Tibial nerve (tissue), 4 donors: ENCODE data around the gene TMEM131L. TPM values are rescaled to one million over a fixed set of nuclear protein-coding genes. Genes with fewer than 3 reads are reported as not detected.
"Not testable (repeated sequence)": the region's sequence is repeated elsewhere in the genome, so short reads cannot be mapped to it uniquely, and the experiment has no call there.

ENCODE experiments used
- DNase-seq, 2 donors: peaks; one replicate each; pipeline ENCODE4 v3.0.0-alpha.2; 2019; ENCODE audit warnings: low spot score in 2 of 2
- H3K27ac ChIP-seq, 4 donors: fragments of 200-600 bp; sonication (generic) in 3 of 4; one replicate each; pipeline ENCODE4 v1.5.1; 2017 to 2019; ENCODE audit warnings: mild to moderate bottlenecking in 1 of 4
- H3K27me3 ChIP-seq, 2 donors: fragments of 200-600 bp; sonication (generic) in 1 of 2; one replicate each; pipeline versions ENCODE4 v1.5.1 to v1.6.0; 2017 to 2019
- H3K36me3 ChIP-seq, 3 donors: fragments of 200-600 bp; sonication (generic); one replicate each; pipeline ENCODE4 v1.5.1; 2018 to 2019
- H3K4me1 ChIP-seq, 4 donors: fragments of 200-600 bp; sonication (generic) in 3 of 4; one replicate each; pipeline ENCODE4 v1.5.1; 2017 to 2019
- H3K4me3 ChIP-seq, 4 donors: fragments of 200-600 bp; sonication (generic) in 3 of 4; one replicate each; pipeline ENCODE4 v1.5.1; 2017 to 2019; ENCODE audit warnings: mild to moderate bottlenecking in 1 of 4, moderate library complexity in 1 of 4
- H3K9me3 ChIP-seq, 4 donors: fragments of 200-600 bp; sonication (generic) in 3 of 4; one replicate each; pipeline ENCODE4 v1.5.1; 2017 to 2019
- EP300 ChIP-seq, 2 donors: sonication (generic); formaldehyde crosslinking; IDR thresholded peaks; one replicate each; pipeline ENCODE4 v1.6.1; 2017; ENCODE audit warnings: antibody characterized with exemption in 2 of 2, mild to moderate bottlenecking in 1 of 2
- POLR2A ChIP-seq, 2 donors: fragments of 450-650 bp; IDR thresholded peaks; one replicate each; pipeline ENCODE4 v1.6.1; 2017; ENCODE audit warnings: antibody characterized with exemption in 2 of 2, mild to moderate bottlenecking in 2 of 2, moderate library complexity in 2 of 2
- WGBS, 2 donors: methylation state at CpG; one replicate each; pipeline ENCODE4 v1.1.5; 2018; 5-methylcytosine and 5-hydroxymethylcytosine counted together
- total RNA-seq, 4 donors: library from RNA; depleted of rRNA; stranded (reverse); fragments of >200 nt; gene quantifications; one replicate each; pipeline ENCODE4 v1.1.0, GENCODE V29; 2016
- TF ChIP-seq, protein P1 (sequence below), 5 experiments: fragments of 200-600 bp in 3 of 5; fragments of 450-650 bp in 2 of 5; sonication (generic) in 3 of 5; IDR thresholded peaks; one replicate each; pipeline ENCODE4 v1.5.1; 2016 to 2019; ENCODE audit warnings: antibody characterized with exemption in 5 of 5, mild to moderate bottlenecking in 3 of 5, moderate library complexity in 2 of 5

TMEM131L gene
- total RNA-seq, 4 donors from 2014 or later, result 8.7 to 19.9 (median 12.1) TPM

DNA sequence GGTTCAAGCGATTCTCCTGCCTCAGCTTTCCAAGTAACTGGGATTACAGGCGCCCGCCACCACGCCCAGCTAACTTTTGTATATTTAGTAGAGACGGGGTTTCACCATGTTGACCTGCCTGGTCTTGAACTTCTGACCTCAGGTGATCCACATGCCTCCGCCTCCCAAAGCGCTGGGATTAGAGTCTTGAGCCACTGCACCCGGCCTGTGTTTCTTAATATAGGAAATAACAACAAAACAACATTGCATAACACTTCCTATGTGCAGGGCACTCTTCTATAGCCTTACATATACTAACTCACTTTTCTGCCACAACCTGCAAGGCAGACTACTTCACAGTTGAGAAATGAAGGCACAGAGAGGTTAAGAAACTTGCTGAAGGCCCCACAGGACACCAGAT lies 12.8 kb upstream of the TMEM131L start:
- WGBS, 2 donors, result 93 to 96% methylated on average over 7 to 8 of the region's 8 CpGs
- Histone ChIP-seq H3K9me3 (no peaks in the 10 kb centered on the region), H3K27me3 (no peaks in the 10 kb centered on the region), H3K27ac (no peak overlapping the region), H3K36me3 (no peaks in the 10 kb centered on the region), H3K4me1 (peaks cover 0 to 2% (median 0%) of the 10 kb centered on the region in 4 donors), H3K4me3 (no peak overlapping the region)
- DNase-seq, result no peak
- no peak for TF ChIP-seq POLR2A (IDR thresholded peaks at IDR 0.05)
- TF ChIP-seq, protein P1, sequence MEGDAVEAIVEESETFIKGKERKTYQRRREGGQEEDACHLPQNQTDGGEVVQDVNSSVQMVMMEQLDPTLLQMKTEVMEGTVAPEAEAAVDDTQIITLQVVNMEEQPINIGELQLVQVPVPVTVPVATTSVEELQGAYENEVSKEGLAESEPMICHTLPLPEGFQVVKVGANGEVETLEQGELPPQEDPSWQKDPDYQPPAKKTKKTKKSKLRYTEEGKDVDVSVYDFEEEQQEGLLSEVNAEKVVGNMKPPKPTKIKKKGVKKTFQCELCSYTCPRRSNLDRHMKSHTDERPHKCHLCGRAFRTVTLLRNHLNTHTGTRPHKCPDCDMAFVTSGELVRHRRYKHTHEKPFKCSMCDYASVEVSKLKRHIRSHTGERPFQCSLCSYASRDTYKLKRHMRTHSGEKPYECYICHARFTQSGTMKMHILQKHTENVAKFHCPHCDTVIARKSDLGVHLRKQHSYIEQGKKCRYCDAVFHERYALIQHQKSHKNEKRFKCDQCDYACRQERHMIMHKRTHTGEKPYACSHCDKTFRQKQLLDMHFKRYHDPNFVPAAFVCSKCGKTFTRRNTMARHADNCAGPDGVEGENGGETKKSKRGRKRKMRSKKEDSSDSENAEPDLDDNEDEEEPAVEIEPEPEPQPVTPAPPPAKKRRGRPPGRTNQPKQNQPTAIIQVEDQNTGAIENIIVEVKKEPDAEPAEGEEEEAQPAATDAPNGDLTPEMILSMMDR (IDR thresholded peaks at IDR 0.05), result no peak
- TF ChIP-seq EP300 (IDR thresholded peaks at IDR 0.05), result no peak

DNA sequence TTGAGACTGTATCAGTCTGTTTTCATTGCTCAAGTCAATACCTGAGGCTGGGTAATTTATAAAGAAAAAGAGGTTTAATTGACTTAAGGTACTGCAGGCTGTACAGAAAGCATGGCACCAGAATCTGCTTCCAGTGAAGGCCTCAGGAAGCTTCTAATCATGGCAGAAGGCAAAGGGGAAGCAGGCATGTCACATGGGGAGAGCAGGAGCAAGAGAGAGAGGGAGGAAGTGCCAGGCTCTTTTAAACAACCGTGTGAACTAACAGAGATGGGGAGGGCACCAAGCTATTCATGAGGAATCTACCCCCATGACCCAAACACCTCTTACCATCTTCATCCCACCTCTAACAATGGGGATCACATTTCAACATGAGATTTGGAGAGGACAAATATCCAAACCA lies 7.2 kb upstream of the TMEM131L start:
- TF ChIP-seq POLR2A (IDR thresholded peaks at IDR 0.05), result no peak
- no peak for TF ChIP-seq EP300 (IDR thresholded peaks at IDR 0.05)
- TF ChIP-seq, protein P1 (IDR thresholded peaks at IDR 0.05), result no peak
- H3K36me3 ChIP-seq, result no peaks in the 10 kb centered on the region
- WGBS, 2 donors, result 45 to 46% methylated on average over 1 of the region's 1 CpG
- H3K4me1 ChIP-seq, result no peaks in the 10 kb centered on the region
- H3K27ac ChIP-seq, result no peak overlapping the region
- H3K9me3 ChIP-seq, result no peaks in the 10 kb centered on the region
- no peak overlapping the region for H3K4me3 ChIP-seq
- no peaks in the 10 kb centered on the region for H3K27me3 ChIP-seq
- DNase-seq, result no peak

GRCh38 chr4:153461549-153461948 lies 4.6 kb upstream of the TMEM131L start:
- not testable (repeated sequence) for H3K9me3 ChIP-seq, H3K36me3 ChIP-seq, H3K4me3 ChIP-seq, H3K27me3 ChIP-seq, DNase-seq, H3K27ac ChIP-seq
- H3K4me1 ChIP-seq, result peaks cover 0 to 15% (median 3%) of the 10 kb centered on the region in 4 donors
- WGBS, 2 donors, result 95 to 99% methylated on average over 4 of the region's 4 CpGs

GRCh38 chr4:153464068-153464467 lies 2.1 kb upstream of the TMEM131L start:
- peak overlapping the region in 1 of 4 donors; percentile 37 for H3K27ac ChIP-seq
- 41 to 53% methylated on average over 1 of the region's 1 CpG for WGBS, 2 donors
- no peak overlapping the region for H3K4me3 ChIP-seq
- TF ChIP-seq EP300 (IDR thresholded peaks at IDR 0.05) (no peak), POLR2A (IDR thresholded peaks at IDR 0.05) (no peak)
- TF ChIP-seq, protein P1 (IDR thresholded peaks at IDR 0.05), result no peak
- no peak for DNase-seq
- peaks cover 0 to 35% (median 14%) of the 10 kb centered on the region in 4 donors for H3K4me1 ChIP-seq
- H3K27me3 ChIP-seq, result no peaks in the 10 kb centered on the region
- no peaks in the 10 kb centered on the region for H3K9me3 ChIP-seq
- H3K36me3 ChIP-seq, result no peaks in the 10 kb centered on the region

DNA sequence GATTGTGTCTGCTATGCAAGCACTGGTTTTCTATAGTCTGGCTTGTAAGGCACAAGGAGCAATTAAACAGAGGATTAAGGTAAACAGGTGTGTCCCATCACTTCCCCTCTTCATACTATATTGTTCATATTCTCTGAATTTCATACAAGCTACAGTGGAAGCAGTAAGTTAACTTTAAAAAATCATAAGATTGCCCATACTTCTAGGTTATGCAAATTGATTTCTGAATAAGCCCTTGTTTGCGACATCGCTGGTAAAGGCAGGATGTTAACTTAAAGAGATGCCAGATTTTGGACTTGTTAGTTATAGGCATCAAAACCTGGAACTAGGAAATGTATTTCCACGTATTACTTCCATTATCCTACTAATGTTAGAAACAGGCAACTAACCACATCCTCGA lies 1.0 kb upstream of the TMEM131L start:
- Histone ChIP-seq H3K27me3 (no peaks in the 10 kb centered on the region), H3K36me3 (no peaks in the 10 kb centered on the region), H3K9me3 (no peaks in the 10 kb centered on the region), H3K4me3 (peak overlapping the region; percentile 49 to 80 (median 70)), H3K27ac (peak overlapping the region in 1 of 4 donors; percentile 82), H3K4me1 (peaks cover 0 to 39% (median 15%) of the 10 kb centered on the region in 4 donors)
- WGBS, 2 donors, result 26 to 27% methylated on average over 4 of the region's 4 CpGs
- no peak for DNase-seq
- TF ChIP-seq POLR2A (IDR thresholded peaks at IDR 0.05), result no peak
- TF ChIP-seq EP300 (IDR thresholded peaks at IDR 0.05), result no peak
- TF ChIP-seq, protein P1 (IDR thresholded peaks at IDR 0.05), result no peak

DNA sequence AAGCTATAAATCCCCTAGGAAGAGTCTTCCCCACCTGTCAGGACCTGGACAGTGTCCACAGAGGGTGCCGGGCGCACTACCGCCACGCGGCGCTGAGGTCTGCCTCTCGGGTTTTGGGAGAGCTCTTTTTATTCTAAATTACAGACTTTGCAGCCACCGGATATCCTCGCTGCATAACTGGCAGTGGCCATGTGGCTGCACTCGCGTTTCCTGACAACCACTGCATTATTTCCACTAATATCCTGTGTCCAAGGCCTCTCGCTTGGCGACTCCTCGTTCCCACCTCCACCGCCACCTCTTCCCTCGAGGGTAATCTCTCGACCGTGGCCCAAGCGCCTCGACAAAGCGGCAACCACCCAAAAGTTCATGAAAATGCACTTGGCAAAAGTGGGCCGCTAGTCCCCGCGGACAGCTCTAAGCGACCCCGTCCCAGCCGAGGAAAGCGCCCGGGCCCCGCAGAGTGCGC lies 512 bp upstream of the TMEM131L start:
- no peaks in the 10 kb centered on the region for H3K36me3 ChIP-seq
- TF ChIP-seq EP300 (IDR thresholded peaks at IDR 0.05) (peak in 1 of 2 donors; percentile 20), POLR2A (IDR thresholded peaks at IDR 0.05) (no peak)
- TF ChIP-seq, protein P1 (IDR thresholded peaks at IDR 0.05), result peak in 3 of 5 experiments; percentile 18 to 52 (median 23)
- no peaks in the 10 kb centered on the region for H3K27me3 ChIP-seq
- H3K4me3 ChIP-seq, result peak overlapping the region; percentile 49 to 80 (median 70)
- DNase-seq, result peak in 1 of 2 donors; percentile 17
- H3K9me3 ChIP-seq, result no peaks in the 10 kb centered on the region
- 0 to 1% methylated on average over 29 to 31 of the region's 31 CpGs for WGBS, 2 donors
- H3K27ac ChIP-seq, result peak overlapping the region; percentile 22 to 83 (median 69)
- peaks cover 0 to 39% (median 15%) of the 10 kb centered on the region in 4 donors for H3K4me1 ChIP-seq
